IMR-90 (cell line): ENCODE results near the gene AGPAT3. TPM values are rescaled to one million over a fixed set of nuclear protein-coding genes. Genes with fewer than 3 reads are reported as not detected.

Experiments
- ATAC-seq: fragments of 200-7000 bp; cut with Tn5 transposase; 2 replicates; pipeline ENCODE4 v1.9.1; 2020; ENCODE audit warnings: low read depth, mild to moderate bottlenecking, moderate library complexity
- BruUV-seq: library from RNA; stranded (reverse); fragments of 400-500 nt; replicated peaks from 2 replicates; lab custom pipeline; 2021; lab: Mats Ljungman, UMichigan
- CTCF ChIA-PET: fragments of 300-600 bp; formaldehyde crosslinking; extraction: SDS; loops from one replicate; lab custom pipeline; 2021; ENCODE audit warnings: antibody characterized with exemption; lab: Yijun Ruan, JAX
- POLR2A ChIA-PET: fragments of 300-600 bp; sonication (Branson Sonifier 250); formaldehyde crosslinking; loops from one replicate; lab custom pipeline; 2022; ENCODE audit warnings: antibody characterized with exemption; ENCODE audit not compliant: unreplicated experiment; lab: Charles Lee
- DNase-seq: peaks from one replicate; pipeline ENCODE4 v3.0.0; 2013
- H2AFZ ChIP-seq: replicated peaks from 2 replicates; pipeline ENCODE3; 2013; ENCODE audit warnings: low read length, mild to moderate bottlenecking; ENCODE audit not compliant: poor library complexity
- H2AK5ac ChIP-seq: 2 replicates; pipeline ENCODE4 v1.6.1; 2013; ENCODE audit warnings: low read depth, low read length, inconsistent platforms
- H2AK9ac ChIP-seq: replicated peaks from 2 replicates; pipeline ENCODE3; 2013; ENCODE audit warnings: mild to moderate bottlenecking, low read depth, low read length, moderate library complexity; ENCODE audit not compliant: poor library complexity
- H2BK120ac ChIP-seq: 2 replicates; pipeline ENCODE4 v1.6.1; 2013; ENCODE audit warnings: low read depth, low read length, inconsistent platforms
- H2BK15ac ChIP-seq: 3 replicates; pipeline ENCODE4 v1.6.1; 2013; ENCODE audit warnings: low read depth, low read length, inconsistent platforms
- H2BK20ac ChIP-seq: 2 replicates; pipeline ENCODE4 v1.6.1; 2013; ENCODE audit warnings: low read depth, mild to moderate bottlenecking, inconsistent platforms, low read length, moderate library complexity
- H2BK5ac ChIP-seq: 2 replicates; pipeline ENCODE4 v1.6.1; 2013; ENCODE audit warnings: mild to moderate bottlenecking, low read depth, low read length, inconsistent platforms; ENCODE audit not compliant: poor library complexity, severe bottlenecking
- H3K14ac ChIP-seq: replicated peaks from 2 replicates; pipeline ENCODE4 v1.6.1; 2013; ENCODE audit warnings: low read depth, low read length, inconsistent platforms
- H3K18ac ChIP-seq: 2 replicates; pipeline ENCODE4 v1.6.1; 2013; ENCODE audit warnings: low read depth, low read length, control low read depth
- H3K23ac ChIP-seq: 2 replicates; pipeline ENCODE4 v1.6.1; 2013; ENCODE audit warnings: low read depth, low read length, inconsistent platforms
- H3K27ac ChIP-seq: 2 replicates; pipeline ENCODE4 v1.5.1; 2013; ENCODE audit warnings: mild to moderate bottlenecking, control low read depth, low read length; ENCODE audit not compliant: insufficient read depth
- H3K27me3 ChIP-seq: 2 replicates; pipeline ENCODE4 v1.6.1; 2013; ENCODE audit warnings: low read length; ENCODE audit not compliant: control insufficient read depth, insufficient read depth
- H3K36me3 ChIP-seq: 2 replicates; pipeline ENCODE4 v1.6.1; 2013; ENCODE audit warnings: low read length, mixed read lengths; ENCODE audit not compliant: control insufficient read depth, insufficient read depth
- H3K4ac ChIP-seq: 2 replicates; pipeline ENCODE4 v1.6.1; 2013; ENCODE audit warnings: low read depth, low read length, inconsistent platforms
- H3K4me1 ChIP-seq: 2 replicates; pipeline ENCODE4 v1.6.1; 2013; ENCODE audit warnings: low read length, mixed read lengths; ENCODE audit not compliant: control insufficient read depth, insufficient read depth
- H3K4me2 ChIP-seq: 2 replicates; pipeline ENCODE4 v1.6.1; 2013; ENCODE audit warnings: low read depth, mild to moderate bottlenecking, control low read depth, low read length, moderate library complexity
- H3K4me3 ChIP-seq: 2 replicates; pipeline ENCODE4 v1.5.1; 2013; ENCODE audit warnings: low read depth, mild to moderate bottlenecking, control low read depth, low read length, moderate library complexity; ENCODE audit not compliant: insufficient read depth
- H3K56ac ChIP-seq: 2 replicates; pipeline ENCODE4 v1.6.1; 2013; ENCODE audit warnings: low read length, inconsistent platforms; ENCODE audit not compliant: insufficient read depth; ENCODE audit errors: extremely low read depth
- H3K79me1 ChIP-seq, 2 experiments: 2 replicates each; pipeline ENCODE4 v1.6.1; 2013; ENCODE audit warnings: low read length in 2 of 2, inconsistent platforms in 1 of 2, low read depth in 1 of 2
- H3K9ac ChIP-seq: 2 replicates; pipeline ENCODE4 v1.6.1; 2013; ENCODE audit warnings: low read depth, low read length, control low read depth
- H3K9me1 ChIP-seq: 2 replicates; pipeline ENCODE4 v1.6.1; 2013; ENCODE audit warnings: low read length, inconsistent platforms; ENCODE audit not compliant: insufficient read depth
- H3K9me3 ChIP-seq: 2 replicates; pipeline ENCODE4 v1.6.1; 2013; ENCODE audit warnings: low read length; ENCODE audit not compliant: control insufficient read depth, insufficient read depth
- H4K20me1 ChIP-seq: 2 replicates; pipeline ENCODE4 v1.6.1; 2013; ENCODE audit warnings: low read length, inconsistent platforms; ENCODE audit not compliant: insufficient read depth
- H4K5ac ChIP-seq: 2 replicates; pipeline ENCODE4 v1.6.1; 2013; ENCODE audit warnings: mild to moderate bottlenecking, low read depth, low read length, control low read depth
- H4K8ac ChIP-seq, 2 experiments: 2 replicates each; pipeline ENCODE4 v1.6.1; 2013; ENCODE audit warnings: low read depth in 2 of 2, low read length in 2 of 2, control low read depth in 1 of 2, inconsistent platforms in 1 of 2
- H4K91ac ChIP-seq: 2 replicates; pipeline ENCODE4 v1.6.1; 2013; ENCODE audit warnings: low read depth, low read length, inconsistent platforms; ENCODE audit not compliant: insufficient read depth
- BHLHE40 ChIP-seq: fragments of 150-350 bp; IDR thresholded peaks from 2 replicates; pipeline ENCODE4 v1.6.1; 2016; ENCODE audit warnings: mild to moderate bottlenecking, low read depth, low read length
- CEBPB ChIP-seq: IDR thresholded peaks from 2 replicates; pipeline ENCODE4 v1.6.1; 2012; ENCODE audit warnings: low read depth, low read length, improper control_type of control experiment
- CHD1 ChIP-seq: IDR thresholded peaks from 2 replicates; pipeline ENCODE4 v1.6.1; 2012; ENCODE audit warnings: low read depth, low read length, improper control_type of control experiment
- CTCF ChIP-seq: conservative IDR thresholded peaks from 2 replicates; pipeline ENCODE4 v1.5.1; 2012; ENCODE audit warnings: mild to moderate bottlenecking, low read depth, low read length, improper control_type of control experiment
- FOS ChIP-seq: fragments of 150-350 bp; IDR thresholded peaks from 2 replicates; pipeline ENCODE4 v1.6.1; 2016; ENCODE audit warnings: low read depth, low read length
- MAFK ChIP-seq: IDR thresholded peaks from 2 replicates; pipeline ENCODE4 v1.6.1; 2012; ENCODE audit warnings: low read depth, low read length, improper control_type of control experiment
- MAZ ChIP-seq: IDR thresholded peaks from 2 replicates; pipeline ENCODE4 v1.6.1; 2012; ENCODE audit warnings: low read depth, mild to moderate bottlenecking, low read length, improper control_type of control experiment, moderate library complexity, borderline replicate concordance
- MXI1 ChIP-seq: IDR thresholded peaks from 2 replicates; pipeline ENCODE4 v1.6.1; 2012; ENCODE audit warnings: low read depth, mild to moderate bottlenecking, low read length, moderate library complexity, borderline replicate concordance
- NFE2L2 ChIP-seq: fragments of 150-350 bp; IDR thresholded peaks from 2 replicates; pipeline ENCODE4 v1.6.1; 2016; ENCODE audit warnings: low read depth, mild to moderate bottlenecking, low read length
- POLR2A ChIP-seq: IDR thresholded peaks from 2 replicates; pipeline ENCODE4 v1.6.1; 2012; ENCODE audit warnings: mild to moderate bottlenecking, low read depth, low read length
- RAD21 ChIP-seq: IDR thresholded peaks from 2 replicates; pipeline ENCODE4 v1.6.1; 2012; ENCODE audit warnings: low read length, improper control_type of control experiment
- RCOR1 ChIP-seq: IDR thresholded peaks from 2 replicates; pipeline ENCODE4 v1.6.1; 2012; ENCODE audit warnings: mild to moderate bottlenecking, low read length, improper control_type of control experiment; ENCODE audit not compliant: insufficient replicate concordance
- RFX5 ChIP-seq: IDR thresholded peaks from 2 replicates; pipeline ENCODE4 v1.8.0; 2012; ENCODE audit warnings: low read depth, mild to moderate bottlenecking, low read length, moderate library complexity
- SMC3 ChIP-seq: fragments of 150-350 bp; IDR thresholded peaks from 2 replicates; pipeline ENCODE4 v1.6.1; 2016; ENCODE audit warnings: low read depth, mild to moderate bottlenecking, antibody characterized with exemption, low read length, moderate library complexity
- WGBS, 2 experiments: methylation state at CpG; one replicate each; pipeline versions ENCODE4 v1.1.5 to v1.1.7; 2013; ENCODE audit warnings: missing lambda C conversion rate in 2 of 2; ENCODE audit not compliant: insufficient read length in 1 of 2; ENCODE audit errors: extremely low coverage in 2 of 2; 5-methylcytosine and 5-hydroxymethylcytosine counted together
- dilution Hi-C: fragments of 300-500 bp; cut with HindIII; formaldehyde crosslinking; loops from one replicate; pipeline ENCODE4 v1.14.3; 2018; ENCODE audit warnings: low sequenced_read_pairs; ENCODE audit not compliant: unreplicated experiment
- in situ Hi-C: fragments of 300-500 bp; cut with MboI; formaldehyde crosslinking; loops from 3 replicates; pipeline ENCODE4 v1.14.3; 2019; ENCODE audit warnings: low sequenced_read_pairs, inconsistent platforms, mixed read lengths
- intact Hi-C: fragments of 100-400 bp; cut with micrococcal nuclease; formaldehyde crosslinking; loops from 2 replicates; pipeline ENCODE4 v1.10.0; 2022
- polyA plus RNA-seq, 3 experiments: library from polyadenylated mRNA; depleted of rRNA; stranded (reverse); fragments of >200 nt; gene quantifications; 2 replicates each; pipeline ENCODE4 v1.2.3, GENCODE V29; 2012; ENCODE audit warnings: low replicate concordance in 1 of 3
- total RNA-seq: library from RNA; depleted of rRNA; stranded (reverse); fragments of >200 nt; gene quantifications from 2 replicates; pipeline ENCODE4 v1.2.3, GENCODE V29; 2012
- TF ChIP-seq, protein P1 (sequence below): fragments of 150-350 bp; IDR thresholded peaks from 2 replicates; pipeline ENCODE4 v1.6.1; 2017; ENCODE audit warnings: mild to moderate bottlenecking, antibody characterized with exemption, low read length, low read depth
- TF ChIP-seq, protein P2 (sequence below): fragments of 150-350 bp; IDR thresholded peaks from 2 replicates; pipeline ENCODE4 v1.6.1; 2016; ENCODE audit warnings: low read depth, mild to moderate bottlenecking, low read length, moderate library complexity, borderline replicate concordance

Gene AGPAT3
- total and polyA plus RNA-seq, 2 of the 4 experiments (the other 2 are of a cell fraction) = 27.1 to 38.7 TPM

- CTCF ChIA-PET = interaction anchor here (1.0 kb wide), 1 partner anchor 38 kb away, joined by 3 read pairs; no protein-coding TSS in a partner anchor
Observed at GRCh38 chr21:43942621-43943020, 77.6 kb downstream of the AGPAT3 start.

More at GRCh38 chr21:43942621-43943020, 77.6 kb downstream of the AGPAT3 start:
- no peak overlapping the region for H3K4me2 ChIP-seq
- no peak overlapping the region for H3K18ac ChIP-seq
- in situ Hi-C loops (no loop called here), dilution Hi-C loops (no loop called here), intact Hi-C loops (no loop called here)
- DNase-seq = no peak
- H4K8ac ChIP-seq = no peak overlapping the region
- H3K36me3 ChIP-seq = peaks cover 6% of the 10 kb centered on the region; the same call in 1 of the 2 replicates
- H4K91ac ChIP-seq = no peak overlapping the region
- no peak overlapping the region for H3K14ac ChIP-seq
- H2AFZ ChIP-seq = no peak overlapping the region
- H2AK9ac ChIP-seq = no peak overlapping the region
- no peak overlapping the region for H2BK5ac ChIP-seq
- H3K27me3 ChIP-seq = no peaks in the 10 kb centered on the region
- no peak overlapping the region for H3K4ac ChIP-seq
- no peaks in the 10 kb centered on the region for H3K9me3 ChIP-seq
- no peak overlapping the region for H2BK15ac ChIP-seq
- peaks cover 6% of the 10 kb centered on the region; the same call in 1 of the 2 replicates for H3K9me1 ChIP-seq
- POLR2A ChIA-PET = no interaction called here
- H2BK120ac ChIP-seq = no peak overlapping the region
- no peak for ATAC-seq
- H3K4me3 ChIP-seq = no peak overlapping the region
- BruUV-seq = no TSS peak
- peaks cover 48% of the 10 kb centered on the region for H4K20me1 ChIP-seq
- H3K56ac ChIP-seq = no peak overlapping the region
- H3K79me1 ChIP-seq = peaks cover 32 to 64% of the 10 kb centered on the region in 2 experiments
- 100% methylated on average over 2 of the region's 13 CpGs; no CpG with 5 or more reads in 1 of the 2 experiments for WGBS, 2 experiments
- H4K5ac ChIP-seq = no peak overlapping the region
- TF ChIP-seq, protein P1, sequence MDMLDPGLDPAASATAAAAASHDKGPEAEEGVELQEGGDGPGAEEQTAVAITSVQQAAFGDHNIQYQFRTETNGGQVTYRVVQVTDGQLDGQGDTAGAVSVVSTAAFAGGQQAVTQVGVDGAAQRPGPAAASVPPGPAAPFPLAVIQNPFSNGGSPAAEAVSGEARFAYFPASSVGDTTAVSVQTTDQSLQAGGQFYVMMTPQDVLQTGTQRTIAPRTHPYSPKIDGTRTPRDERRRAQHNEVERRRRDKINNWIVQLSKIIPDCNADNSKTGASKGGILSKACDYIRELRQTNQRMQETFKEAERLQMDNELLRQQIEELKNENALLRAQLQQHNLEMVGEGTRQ = no peak
- TF ChIP-seq RFX5 (no peak), NFE2L2 (no peak), FOS (no peak), CHD1 (no peak), RCOR1 (no peak), CTCF (no peak), SMC3 (no peak), BHLHE40 (no peak), MAFK (no peak), MAZ (no peak), RAD21 (no peak), POLR2A (no peak), CEBPB (no peak), MXI1 (no peak)
- TF ChIP-seq, protein P2, sequence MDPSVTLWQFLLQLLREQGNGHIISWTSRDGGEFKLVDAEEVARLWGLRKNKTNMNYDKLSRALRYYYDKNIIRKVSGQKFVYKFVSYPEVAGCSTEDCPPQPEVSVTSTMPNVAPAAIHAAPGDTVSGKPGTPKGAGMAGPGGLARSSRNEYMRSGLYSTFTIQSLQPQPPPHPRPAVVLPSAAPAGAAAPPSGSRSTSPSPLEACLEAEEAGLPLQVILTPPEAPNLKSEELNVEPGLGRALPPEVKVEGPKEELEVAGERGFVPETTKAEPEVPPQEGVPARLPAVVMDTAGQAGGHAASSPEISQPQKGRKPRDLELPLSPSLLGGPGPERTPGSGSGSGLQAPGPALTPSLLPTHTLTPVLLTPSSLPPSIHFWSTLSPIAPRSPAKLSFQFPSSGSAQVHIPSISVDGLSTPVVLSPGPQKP = no peak
- no peak overlapping the region for H3K9ac ChIP-seq
- H2AK5ac ChIP-seq = no peak overlapping the region
- H3K27ac ChIP-seq = no peak overlapping the region
- no peak overlapping the region for H2BK20ac ChIP-seq
- peaks cover 4% of the 10 kb centered on the region; the same call in 1 of the 2 replicates for H3K4me1 ChIP-seq
- no peak overlapping the region for H3K23ac ChIP-seq
